Liver (tissue), 9 donors: Measurements from ENCODE around the gene RASGRF1. TPM values are rescaled to one million over a fixed set of nuclear protein-coding genes. Genes with fewer than 3 reads are reported as not detected.

Experiments used
- DNase-seq: peaks from one replicate; pipeline ENCODE4 v3.0.0-alpha.2; 2017; ENCODE audit warnings: low spot score
- H3K27ac ChIP-seq, 2 donors: one replicate each; pipeline ENCODE4 v1.7.0; 2013; ENCODE audit warnings: inconsistent platforms in 2 of 2, low read length in 2 of 2, control low read depth in 1 of 2, low read depth in 1 of 2, mild to moderate bottlenecking in 1 of 2
- H3K27me3 ChIP-seq, 4 donors: one replicate each; pipeline versions ENCODE4 v1.6.1 to v1.7.0; 2013; ENCODE audit warnings: low read length in 3 of 4, inconsistent platforms in 1 of 4, mild to moderate bottlenecking in 1 of 4, moderate library complexity in 1 of 4; ENCODE audit not compliant: control insufficient read depth in 4 of 4, insufficient read depth in 4 of 4
- H3K36me3 ChIP-seq, 4 donors: one replicate each; pipeline versions ENCODE4 v1.6.1 to v1.7.0; 2013; ENCODE audit warnings: low read length in 3 of 4, mild to moderate bottlenecking in 3 of 4, low read depth in 1 of 4, moderate library complexity in 1 of 4; ENCODE audit not compliant: control insufficient read depth in 4 of 4, insufficient read depth in 3 of 4
- H3K4me1 ChIP-seq, 4 donors: one replicate each; pipeline versions ENCODE4 v1.6.1 to v1.7.0; 2013; ENCODE audit warnings: low read length in 3 of 4, mild to moderate bottlenecking in 3 of 4, moderate library complexity in 1 of 4; ENCODE audit not compliant: control insufficient read depth in 4 of 4, insufficient read depth in 4 of 4
- H3K4me3 ChIP-seq, 3 donors: one replicate each; pipeline versions ENCODE4 v1.6.1 to v1.7.0; 2013; ENCODE audit warnings: low read length in 3 of 3, control low read depth in 1 of 3, low read depth in 1 of 3, mild to moderate bottlenecking in 1 of 3
- H3K9ac ChIP-seq, 2 donors: one replicate each; pipeline ENCODE4 v1.7.0; 2013; ENCODE audit warnings: low read length in 2 of 2, mild to moderate bottlenecking in 2 of 2, moderate library complexity in 2 of 2, control low read depth in 1 of 2, low read depth in 1 of 2
- H3K9me3 ChIP-seq, 4 donors: one replicate each; pipeline versions ENCODE4 v1.6.1 to v1.7.0; 2013; ENCODE audit warnings: low read length in 3 of 4; ENCODE audit not compliant: control insufficient read depth in 4 of 4
- FOXA1 ChIP-seq: IDR thresholded peaks from 2 replicates; pipeline ENCODE4 v1.6.1; 2016; ENCODE audit warnings: antibody characterized with exemption
- FOXA2 ChIP-seq: IDR thresholded peaks from 2 replicates; pipeline ENCODE4 v1.6.1; 2016; ENCODE audit warnings: antibody characterized with exemption
- GABPA ChIP-seq, 2 donors: IDR thresholded peaks in 1 of 2; conservative IDR thresholded peaks in 1 of 2; 2 replicates each; pipeline ENCODE4 v1.6.1; 2016; ENCODE audit warnings: antibody characterized with exemption in 2 of 2, mild to moderate bottlenecking in 1 of 2, moderate library complexity in 1 of 2
- HNF4A ChIP-seq, 2 donors: conservative IDR thresholded peaks; 2 replicates each; pipeline ENCODE4 v1.6.1; 2016; ENCODE audit warnings: antibody characterized with exemption in 2 of 2, mild to moderate bottlenecking in 2 of 2
- JUND ChIP-seq, 2 donors: IDR thresholded peaks; 2 replicates each; pipeline ENCODE4 v1.6.1; 2016; ENCODE audit warnings: antibody characterized with exemption in 2 of 2
- SP1 ChIP-seq: IDR thresholded peaks from 2 replicates; pipeline ENCODE4 v1.6.1; 2018; ENCODE audit warnings: antibody characterized with exemption, mild to moderate bottlenecking
- TAF1 ChIP-seq: conservative IDR thresholded peaks from 2 replicates; pipeline ENCODE4 v1.6.1; 2016; ENCODE audit warnings: antibody characterized with exemption, mild to moderate bottlenecking
- WGBS: extraction: QIAGEN DNeasy Blood & Tissue Kit; methylation state at CpG from one replicate; pipeline ENCODE4 v1.1.7; 2013; 5-methylcytosine and 5-hydroxymethylcytosine counted together
- polyA plus RNA-seq, 2 donors: library from polyadenylated mRNA; stranded (reverse) in 1 of 2; unstranded in 1 of 2; fragments of 200-250 nt in 1 of 2; fragments of >200 nt in 1 of 2; fragmentation: Nextera tagmentation in 1 of 2; extraction: Ambion mirVana in 1 of 2; gene quantifications; one replicate each; pipeline versions ENCODE4 v1.2.1 to v1.2.3, GENCODE V29; 2013 to 2015
- total RNA-seq, 2 donors: library from RNA; depleted of rRNA; stranded (reverse); fragments of >200 nt; gene quantifications; one replicate each; pipeline ENCODE4 v1.2.3, GENCODE V29; 2014
- TF ChIP-seq, protein P1 (sequence below): IDR thresholded peaks from 2 replicates; pipeline ENCODE4 v1.6.1; 2016; ENCODE audit warnings: antibody characterized with exemption
- TF ChIP-seq, protein P2 (sequence below): IDR thresholded peaks from 2 replicates; pipeline ENCODE4 v1.6.1; 2016; ENCODE audit warnings: antibody characterized with exemption
- TF ChIP-seq, protein P3 (sequence below): IDR thresholded peaks from 2 replicates; pipeline ENCODE4 v1.6.1; 2016; ENCODE audit warnings: antibody characterized with exemption, mild to moderate bottlenecking
- TF ChIP-seq, protein P4 (sequence below): IDR thresholded peaks from 2 replicates; pipeline ENCODE4 v1.6.1; 2016; ENCODE audit warnings: antibody characterized with exemption
- donor health status: healthy.
- donor health status: healthy.
- donor health status: healthy.
- donor health status: healthy.
- donor health status: healthy.

RASGRF1 gene
- total and polyA plus RNA-seq, 4 donors: 0.28 TPM; not detected in 3

DNA sequence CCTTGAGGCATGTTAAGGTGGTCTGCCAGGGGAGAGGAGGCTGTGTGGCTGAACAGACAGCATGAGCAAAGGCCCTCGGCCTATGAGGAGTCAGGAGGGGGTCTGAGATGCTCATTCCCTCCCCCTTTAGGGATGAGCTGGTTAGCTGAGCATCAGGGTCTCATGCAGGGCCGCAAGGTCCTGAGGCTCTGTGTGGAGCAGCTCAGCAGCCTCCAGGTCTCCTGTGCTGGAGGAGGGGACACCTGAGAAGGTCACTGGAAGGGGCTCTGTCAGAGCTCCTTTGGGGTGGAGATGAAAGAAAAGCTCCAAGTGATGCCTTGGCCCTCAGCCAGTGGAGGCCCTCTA lies 67.1 kb downstream of the RASGRF1 start (continued):
- TF ChIP-seq, protein P1, sequence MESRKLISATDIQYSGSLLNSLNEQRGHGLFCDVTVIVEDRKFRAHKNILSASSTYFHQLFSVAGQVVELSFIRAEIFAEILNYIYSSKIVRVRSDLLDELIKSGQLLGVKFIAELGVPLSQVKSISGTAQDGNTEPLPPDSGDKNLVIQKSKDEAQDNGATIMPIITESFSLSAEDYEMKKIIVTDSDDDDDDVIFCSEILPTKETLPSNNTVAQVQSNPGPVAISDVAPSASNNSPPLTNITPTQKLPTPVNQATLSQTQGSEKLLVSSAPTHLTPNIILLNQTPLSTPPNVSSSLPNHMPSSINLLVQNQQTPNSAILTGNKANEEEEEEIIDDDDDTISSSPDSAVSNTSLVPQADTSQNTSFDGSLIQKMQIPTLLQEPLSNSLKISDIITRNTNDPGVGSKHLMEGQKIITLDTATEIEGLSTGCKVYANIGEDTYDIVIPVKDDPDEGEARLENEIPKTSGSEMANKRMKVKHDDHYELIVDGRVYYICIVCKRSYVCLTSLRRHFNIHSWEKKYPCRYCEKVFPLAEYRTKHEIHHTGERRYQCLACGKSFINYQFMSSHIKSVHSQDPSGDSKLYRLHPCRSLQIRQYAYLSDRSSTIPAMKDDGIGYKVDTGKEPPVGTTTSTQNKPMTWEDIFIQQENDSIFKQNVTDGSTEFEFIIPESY: no peak
- TF ChIP-seq GABPA (IDR thresholded peaks at IDR 0.05 in 1 of 2, conservative IDR thresholded peaks at IDR 0.05 in 1 of 2): no peak
- TF ChIP-seq, protein P2, sequence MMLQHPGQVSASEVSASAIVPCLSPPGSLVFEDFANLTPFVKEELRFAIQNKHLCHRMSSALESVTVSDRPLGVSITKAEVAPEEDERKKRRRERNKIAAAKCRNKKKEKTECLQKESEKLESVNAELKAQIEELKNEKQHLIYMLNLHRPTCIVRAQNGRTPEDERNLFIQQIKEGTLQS: no peak
- TF ChIP-seq FOXA2: no peak

DNA sequence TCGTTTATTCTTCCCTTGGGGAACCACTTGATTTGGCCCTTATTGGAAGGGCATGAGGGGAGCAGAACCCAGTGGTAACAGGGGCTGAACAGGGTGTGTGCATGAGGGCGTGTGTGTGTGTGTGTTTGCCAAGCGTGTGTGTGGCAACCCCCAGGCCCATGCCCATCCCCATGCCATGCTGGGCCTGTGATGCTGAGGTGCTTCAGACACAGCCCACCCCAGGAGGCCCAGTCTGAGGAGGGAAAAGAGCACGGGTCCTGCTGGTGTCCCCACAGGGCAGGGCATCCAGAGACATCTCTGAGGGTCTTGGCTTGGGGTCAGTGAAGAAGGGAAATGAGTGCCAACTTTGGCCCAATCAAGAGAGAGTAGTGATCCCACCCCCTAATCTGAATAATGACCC lies 71.6 kb downstream of the RASGRF1 start:
- Histone ChIP-seq H3K27me3 (no peaks in the 10 kb centered on the region), H3K4me1 (no peaks in the 10 kb centered on the region), H3K4me3 (no peak overlapping the region), H3K27ac (no peak overlapping the region), H3K9ac (no peak overlapping the region), H3K36me3 (no peaks in the 10 kb centered on the region), H3K9me3 (no peaks in the 10 kb centered on the region)
- DNase-seq: no peak
- TF ChIP-seq, protein P2: no peak
- WGBS: 87% methylated on average over 4 of the region's 4 CpGs

DNA sequence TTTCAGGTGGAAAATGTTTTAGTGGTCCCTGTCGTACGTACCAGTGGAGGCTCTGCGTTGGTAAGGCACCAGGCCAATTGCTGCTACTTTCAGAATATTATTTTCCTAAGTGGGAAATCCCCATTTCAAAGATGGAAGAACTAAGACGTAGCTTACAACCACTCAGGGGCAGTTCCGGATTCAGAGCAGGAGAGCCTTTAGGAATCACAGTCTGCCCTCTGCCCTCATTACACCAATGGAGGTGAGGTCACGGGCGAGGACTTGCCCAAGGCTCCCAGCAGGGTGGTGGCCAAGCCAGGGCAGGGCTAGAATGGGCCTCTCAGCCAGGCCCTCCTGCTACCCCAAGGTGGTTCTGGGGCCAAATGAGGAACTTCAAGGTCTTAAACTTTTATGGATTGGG lies 72.6 kb downstream of the RASGRF1 start:
- H3K27ac ChIP-seq: no peak overlapping the region
- H3K4me3 ChIP-seq: no peak overlapping the region
- no peaks in the 10 kb centered on the region for H3K4me1 ChIP-seq
- no peak for DNase-seq
- no peaks in the 10 kb centered on the region for H3K36me3 ChIP-seq
- no peak overlapping the region for H3K9ac ChIP-seq
- 93% methylated on average over 7 of the region's 7 CpGs for WGBS
- H3K9me3 ChIP-seq: no peaks in the 10 kb centered on the region
- H3K27me3 ChIP-seq: no peaks in the 10 kb centered on the region
- TF ChIP-seq, protein P3, sequence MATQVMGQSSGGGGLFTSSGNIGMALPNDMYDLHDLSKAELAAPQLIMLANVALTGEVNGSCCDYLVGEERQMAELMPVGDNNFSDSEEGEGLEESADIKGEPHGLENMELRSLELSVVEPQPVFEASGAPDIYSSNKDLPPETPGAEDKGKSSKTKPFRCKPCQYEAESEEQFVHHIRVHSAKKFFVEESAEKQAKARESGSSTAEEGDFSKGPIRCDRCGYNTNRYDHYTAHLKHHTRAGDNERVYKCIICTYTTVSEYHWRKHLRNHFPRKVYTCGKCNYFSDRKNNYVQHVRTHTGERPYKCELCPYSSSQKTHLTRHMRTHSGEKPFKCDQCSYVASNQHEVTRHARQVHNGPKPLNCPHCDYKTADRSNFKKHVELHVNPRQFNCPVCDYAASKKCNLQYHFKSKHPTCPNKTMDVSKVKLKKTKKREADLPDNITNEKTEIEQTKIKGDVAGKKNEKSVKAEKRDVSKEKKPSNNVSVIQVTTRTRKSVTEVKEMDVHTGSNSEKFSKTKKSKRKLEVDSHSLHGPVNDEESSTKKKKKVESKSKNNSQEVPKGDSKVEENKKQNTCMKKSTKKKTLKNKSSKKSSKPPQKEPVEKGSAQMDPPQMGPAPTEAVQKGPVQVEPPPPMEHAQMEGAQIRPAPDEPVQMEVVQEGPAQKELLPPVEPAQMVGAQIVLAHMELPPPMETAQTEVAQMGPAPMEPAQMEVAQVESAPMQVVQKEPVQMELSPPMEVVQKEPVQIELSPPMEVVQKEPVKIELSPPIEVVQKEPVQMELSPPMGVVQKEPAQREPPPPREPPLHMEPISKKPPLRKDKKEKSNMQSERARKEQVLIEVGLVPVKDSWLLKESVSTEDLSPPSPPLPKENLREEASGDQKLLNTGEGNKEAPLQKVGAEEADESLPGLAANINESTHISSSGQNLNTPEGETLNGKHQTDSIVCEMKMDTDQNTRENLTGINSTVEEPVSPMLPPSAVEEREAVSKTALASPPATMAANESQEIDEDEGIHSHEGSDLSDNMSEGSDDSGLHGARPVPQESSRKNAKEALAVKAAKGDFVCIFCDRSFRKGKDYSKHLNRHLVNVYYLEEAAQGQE: no peak
- no peak for TF ChIP-seq FOXA1
- TF ChIP-seq TAF1: no peak
- TF ChIP-seq HNF4A (conservative IDR thresholded peaks at IDR 0.05): no peak
- TF ChIP-seq, protein P4, sequence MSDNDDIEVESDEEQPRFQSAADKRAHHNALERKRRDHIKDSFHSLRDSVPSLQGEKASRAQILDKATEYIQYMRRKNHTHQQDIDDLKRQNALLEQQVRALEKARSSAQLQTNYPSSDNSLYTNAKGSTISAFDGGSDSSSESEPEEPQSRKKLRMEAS: no peak
- TF ChIP-seq JUND (IDR thresholded peaks at IDR 0.05): no peak
- TF ChIP-seq, protein P2: no peak
- TF ChIP-seq SP1: no peak
